ENCODE data around the gene ABCD2.
"Not testable (repeated sequence)": the region's sequence is repeated elsewhere in the genome, so short reads cannot be mapped to it uniquely, and the experiment has no call there.

Gene ABCD2

DNA sequence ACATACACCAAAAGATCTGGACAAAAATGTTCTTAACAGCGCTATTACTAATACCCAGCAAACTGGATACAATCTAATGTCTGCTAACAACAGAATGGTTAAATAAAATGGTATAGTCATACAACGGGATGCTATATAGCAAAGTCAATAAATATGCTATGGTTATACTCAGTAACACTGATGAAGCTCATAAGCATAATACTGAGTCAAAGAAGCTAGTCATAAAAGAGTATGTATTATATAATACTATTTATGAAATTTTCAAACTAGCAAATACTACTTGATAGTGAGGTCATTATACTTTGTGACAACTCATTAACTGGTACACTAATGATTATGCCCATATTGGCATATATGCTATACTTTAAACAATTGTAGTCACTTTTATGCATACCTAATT is 7.4 kb downstream of the ABCD2 start:
- DNase-seq (ENCODE audit: low read depth) = no peak

DNA sequence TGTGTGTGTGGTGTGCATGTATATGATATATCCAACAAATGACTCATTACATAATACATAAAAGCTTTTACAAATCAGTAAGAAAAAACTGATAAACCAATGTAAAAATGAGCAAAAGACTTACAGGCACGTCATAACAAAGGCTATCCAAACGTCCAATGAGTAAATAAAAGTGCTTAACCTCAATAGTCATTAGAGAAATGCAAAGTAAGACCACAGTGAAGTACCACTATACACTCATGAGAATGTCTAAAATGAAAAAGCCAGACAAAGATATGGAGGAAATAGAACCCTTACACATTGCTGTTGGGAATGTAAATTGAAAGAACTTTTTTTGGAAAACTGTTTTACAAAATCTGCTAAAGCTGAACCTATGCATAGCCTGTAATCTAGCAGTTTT is 7.8 kb downstream of the ABCD2 start:
- DNase-seq (ENCODE audit: low read depth) = no peak

DNA sequence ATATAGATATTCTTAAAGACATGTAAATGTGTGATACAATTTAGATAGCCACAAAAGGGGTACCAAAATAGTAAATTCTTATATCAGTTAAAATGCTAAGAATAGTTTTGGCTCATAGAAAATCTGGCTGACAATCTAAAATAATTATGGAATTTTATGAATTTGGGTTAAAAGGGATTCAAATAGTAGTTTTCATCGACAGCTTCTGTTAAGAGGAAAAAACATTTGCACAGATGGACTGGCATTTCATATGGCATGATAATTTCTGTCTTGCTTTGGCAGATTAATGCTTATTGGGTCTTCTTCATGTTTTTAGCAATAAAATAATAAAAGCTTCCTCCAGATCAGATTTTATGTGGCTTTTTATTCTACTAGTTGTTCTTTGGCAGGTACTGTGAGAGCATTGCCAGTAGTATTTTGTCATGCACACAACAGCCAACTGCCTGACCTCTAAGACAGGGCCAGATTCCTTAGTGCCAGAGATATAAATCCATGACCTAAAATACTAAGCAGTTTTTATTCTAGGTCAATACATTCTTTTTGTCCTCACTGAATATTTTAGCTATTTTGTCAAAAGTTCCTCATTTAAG is 9.1 kb downstream of the ABCD2 start:
- no peak for DNase-seq (ENCODE audit: low read depth)

DNA sequence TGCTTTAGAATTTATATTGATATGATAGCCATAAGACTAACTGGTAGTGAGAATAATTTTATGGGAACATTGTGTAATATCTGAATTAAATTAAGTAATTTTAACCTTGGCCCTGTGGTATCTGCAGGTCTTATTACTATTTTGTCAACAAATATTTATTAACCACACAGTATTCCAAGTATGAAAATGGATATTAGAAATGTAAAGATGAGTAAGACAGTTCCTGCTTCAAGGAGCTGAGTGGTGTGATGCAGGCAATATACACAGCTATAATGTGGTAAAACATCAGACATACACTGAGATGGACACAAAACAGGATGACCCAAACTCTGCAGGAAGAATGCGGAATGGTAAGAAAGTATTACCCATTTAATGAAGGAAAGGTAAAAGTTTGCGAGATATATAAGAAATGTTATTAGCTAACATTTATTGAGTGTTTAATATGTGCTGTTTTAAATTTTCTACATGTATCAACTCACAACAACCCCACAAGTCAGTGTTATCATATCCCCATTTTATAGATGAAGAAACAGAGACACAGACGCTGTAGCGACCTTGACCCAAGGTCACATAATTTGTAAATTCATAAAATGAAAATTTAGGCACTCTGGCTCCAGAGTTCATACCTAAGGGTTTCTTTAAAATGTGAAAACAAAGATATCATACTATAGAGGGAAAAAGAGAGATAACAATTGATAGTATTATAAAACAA is 12.7 kb downstream of the ABCD2 start:
- no peak for DNase-seq (ENCODE audit: low read depth)

DNA sequence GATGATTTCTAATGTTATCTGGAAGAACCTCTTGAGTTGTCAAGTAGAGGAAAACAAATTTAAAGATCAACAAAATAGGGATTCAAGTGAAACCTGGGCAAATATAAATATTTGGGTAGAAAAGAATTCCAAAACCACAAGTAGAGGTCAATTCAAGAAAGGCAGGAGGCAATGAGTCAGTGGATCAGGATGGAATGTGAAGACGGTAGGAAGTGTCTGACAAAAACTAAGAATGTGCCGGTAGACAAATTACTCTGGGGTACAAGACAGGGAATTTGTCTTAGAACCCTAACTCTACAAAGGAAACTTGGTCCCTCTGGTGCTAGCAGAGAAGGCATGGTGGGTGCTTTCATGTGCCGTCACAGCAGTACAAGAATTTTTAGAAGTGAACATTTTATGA is 13.6 kb downstream of the ABCD2 start:
- no peak for DNase-seq (ENCODE audit: low read depth)

DNA sequence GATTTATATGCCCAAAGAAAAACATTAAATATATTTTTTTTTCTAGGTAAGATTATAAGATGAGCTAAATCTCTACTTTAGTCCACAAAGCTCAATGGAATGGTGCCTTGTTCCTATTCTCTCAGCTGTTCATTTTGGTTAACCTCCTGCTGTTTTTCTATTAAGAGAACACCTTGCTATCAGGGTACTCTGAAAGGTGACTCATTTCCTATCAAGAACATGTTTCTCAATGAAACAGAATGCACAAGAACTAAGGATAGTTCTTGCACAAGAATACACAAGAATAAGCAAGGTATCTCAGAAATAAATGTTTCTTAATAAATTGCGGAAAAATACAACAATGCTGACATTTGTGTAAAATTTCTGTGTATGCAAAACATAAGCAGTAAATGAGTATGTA is 14.1 kb downstream of the ABCD2 start:
- no peak for DNase-seq (ENCODE audit: low read depth)

DNA sequence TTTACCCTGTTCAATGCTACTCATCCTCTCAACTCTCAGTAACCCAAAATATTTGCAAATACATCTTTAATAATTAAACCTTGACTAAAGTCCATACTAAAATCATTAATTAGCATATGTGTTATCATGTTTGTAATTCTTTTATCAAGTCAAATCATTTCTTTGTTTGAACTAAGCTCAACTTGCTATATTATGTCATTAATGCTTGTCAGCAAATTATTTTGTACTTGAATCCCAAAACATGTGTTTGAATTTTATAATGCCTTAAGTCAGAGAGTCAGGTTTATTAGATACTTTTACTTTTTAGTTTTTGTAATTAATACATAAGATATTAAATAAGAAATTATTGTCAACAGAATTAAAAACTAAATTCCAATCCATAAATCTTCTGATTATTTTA is 16.5 kb downstream of the ABCD2 start:
- no peak for DNase-seq (ENCODE audit: low read depth)

DNA sequence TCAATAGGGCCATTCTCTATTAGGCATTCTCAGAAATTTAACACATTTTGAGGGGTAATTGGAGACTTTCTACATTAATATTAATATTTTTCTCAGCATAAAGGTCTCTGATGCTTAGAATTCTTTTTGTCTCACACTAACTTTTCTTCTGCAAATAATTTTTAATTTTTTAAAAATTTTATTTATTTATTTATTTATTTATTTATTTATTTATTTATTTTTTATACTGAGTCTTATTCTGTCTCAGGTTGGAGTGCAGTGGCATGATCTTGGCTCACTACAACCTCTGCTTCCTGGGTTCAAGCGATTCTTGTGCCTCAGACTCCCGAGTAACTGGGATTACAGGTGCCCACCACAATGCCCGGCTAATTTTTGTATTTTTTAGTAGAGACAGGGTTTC is 17.7 kb downstream of the ABCD2 start:
- not testable (repeated sequence) for DNase-seq (ENCODE audit: low read depth)

DNA sequence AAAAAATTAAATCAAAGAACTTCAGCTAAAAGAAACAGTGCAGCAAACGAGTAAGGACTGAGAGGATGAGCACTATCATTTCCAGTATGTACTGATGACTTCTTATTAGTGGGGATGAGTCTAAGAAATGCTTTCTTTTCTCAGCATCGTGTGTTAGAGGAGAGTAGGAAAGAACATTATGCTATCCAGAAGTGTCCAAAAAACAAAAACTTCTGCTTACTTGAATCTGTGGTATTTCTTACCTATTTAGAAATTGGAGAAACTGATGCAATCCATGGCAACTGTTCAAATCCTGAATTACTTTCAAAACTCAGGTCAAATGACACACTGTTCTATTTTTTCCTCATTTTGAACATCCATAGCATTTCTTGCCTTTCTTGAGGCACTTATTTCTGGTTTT is 23.7 kb downstream of the ABCD2 start:
- DNase-seq (ENCODE audit: low read depth) = no peak

DNA sequence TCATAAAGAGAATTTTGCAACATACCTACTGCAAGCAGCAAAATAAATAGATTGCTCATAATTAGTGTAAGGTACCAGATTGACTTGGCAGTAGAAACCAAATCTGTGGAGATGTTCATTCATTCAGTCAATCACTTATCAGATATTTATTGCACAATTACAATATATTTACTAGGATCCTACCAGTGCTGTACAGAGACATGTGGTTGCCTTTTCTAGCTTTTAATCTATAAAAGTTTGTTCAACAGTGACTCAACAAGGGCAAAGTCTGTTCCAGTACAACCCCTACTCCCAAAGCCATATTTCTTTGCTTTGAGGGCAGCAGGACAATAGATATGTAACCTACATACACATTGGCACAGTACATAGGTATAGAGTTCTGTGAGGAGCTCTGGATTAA is 27.3 kb downstream of the ABCD2 start:
- no peak for DNase-seq (ENCODE audit: low read depth)

DNA sequence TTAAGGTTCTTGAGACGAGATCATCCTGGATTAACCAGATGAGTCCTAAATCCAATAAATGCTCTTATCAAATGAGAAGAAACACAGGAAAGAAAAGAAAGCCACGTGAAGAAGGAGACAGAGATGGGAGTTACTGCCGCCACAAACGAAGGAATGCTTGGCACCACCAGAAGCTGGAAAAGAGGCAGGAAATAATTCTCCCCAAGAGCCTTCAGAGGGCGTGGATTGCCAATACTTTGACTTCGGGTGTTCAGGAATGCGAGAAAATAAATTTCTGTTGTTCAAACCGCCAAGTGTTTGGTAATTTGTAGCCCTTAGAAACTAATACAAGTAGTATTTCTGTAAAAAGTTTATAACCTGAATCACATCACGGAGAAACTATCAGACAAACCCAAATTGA is 31.3 kb downstream of the ABCD2 start:
- DNase-seq (ENCODE audit: low read depth) = no peak

DNA sequence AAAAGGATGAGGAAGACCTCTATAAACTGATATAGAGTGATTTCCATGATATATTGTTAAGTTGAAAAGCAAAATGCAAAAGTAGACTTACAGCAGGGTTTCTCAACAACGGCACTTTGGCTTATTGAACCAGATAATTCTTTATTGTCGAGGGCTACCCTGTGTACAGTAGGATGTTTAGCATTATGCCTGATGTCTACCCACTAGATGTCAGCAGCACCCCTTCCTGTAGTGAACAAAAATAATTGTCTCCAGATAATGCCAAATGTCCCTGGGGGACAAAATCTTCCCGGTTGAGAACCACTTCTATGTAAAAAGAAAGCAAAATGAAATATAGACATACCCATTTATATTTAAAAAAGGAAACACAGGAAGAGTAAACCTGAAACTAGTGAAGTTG is 32.4 kb downstream of the ABCD2 start:
- DNase-seq (ENCODE audit: low read depth) = no peak

DNA sequence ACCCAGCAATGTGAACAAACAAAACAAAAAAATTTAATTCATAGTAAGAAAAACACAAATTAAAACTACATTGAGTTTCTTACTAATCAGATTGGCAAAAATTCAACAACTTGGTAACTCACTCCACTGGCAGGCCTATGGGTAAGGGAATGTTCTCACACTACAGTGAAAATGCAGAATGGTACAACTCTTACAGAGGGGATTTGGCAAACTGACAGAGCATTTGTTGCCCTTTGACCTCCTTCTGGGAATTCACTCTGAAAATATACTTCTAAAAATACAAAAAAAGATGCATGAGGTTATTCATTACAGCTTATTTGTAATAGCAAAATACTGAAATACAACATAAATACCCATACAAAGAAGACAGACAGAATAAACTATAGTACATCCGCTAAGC is 32.8 kb downstream of the ABCD2 start:
- no peak for DNase-seq (ENCODE audit: low read depth)

DNA sequence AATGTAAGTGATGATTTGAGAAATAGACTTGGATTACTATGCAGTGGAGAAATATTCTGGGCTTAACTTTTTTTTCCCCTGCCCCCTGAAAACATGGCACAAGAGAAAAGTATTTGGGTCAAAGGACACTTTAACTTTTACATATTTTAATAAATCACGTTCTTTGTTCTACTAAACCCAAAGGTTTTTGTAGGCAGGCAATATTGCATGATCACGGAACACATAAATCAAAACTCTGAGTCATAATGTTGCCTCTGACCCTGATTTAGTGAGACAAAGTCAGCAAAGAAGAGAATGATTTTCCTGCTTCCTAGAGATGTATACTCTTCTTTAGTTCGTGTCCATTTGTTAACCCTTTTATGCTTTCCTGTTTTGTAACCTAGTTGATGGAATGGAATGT is 38.0 kb downstream of the ABCD2 start:
- DNase-seq (ENCODE audit: low read depth) = no peak

DNA sequence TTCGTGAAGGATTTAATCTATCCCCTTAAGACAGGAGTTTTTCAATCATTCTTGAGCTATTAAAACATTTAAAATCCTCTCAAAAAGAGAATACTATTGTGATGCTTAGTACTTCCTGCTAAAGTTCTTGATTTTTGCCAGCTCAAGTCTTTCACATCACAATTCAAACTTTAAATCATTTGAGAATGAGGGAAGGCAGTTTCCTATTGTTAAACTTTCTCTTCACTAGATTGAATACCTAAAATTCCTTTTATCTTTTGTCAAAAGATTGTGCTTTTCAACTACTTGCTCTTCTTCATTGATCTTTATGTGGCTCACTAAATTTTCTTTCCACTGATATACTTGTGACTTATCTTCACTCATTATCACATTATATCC is 44.1 kb downstream of the ABCD2 start:
- DNase-seq (ENCODE audit: low read depth) = no peak

DNA sequence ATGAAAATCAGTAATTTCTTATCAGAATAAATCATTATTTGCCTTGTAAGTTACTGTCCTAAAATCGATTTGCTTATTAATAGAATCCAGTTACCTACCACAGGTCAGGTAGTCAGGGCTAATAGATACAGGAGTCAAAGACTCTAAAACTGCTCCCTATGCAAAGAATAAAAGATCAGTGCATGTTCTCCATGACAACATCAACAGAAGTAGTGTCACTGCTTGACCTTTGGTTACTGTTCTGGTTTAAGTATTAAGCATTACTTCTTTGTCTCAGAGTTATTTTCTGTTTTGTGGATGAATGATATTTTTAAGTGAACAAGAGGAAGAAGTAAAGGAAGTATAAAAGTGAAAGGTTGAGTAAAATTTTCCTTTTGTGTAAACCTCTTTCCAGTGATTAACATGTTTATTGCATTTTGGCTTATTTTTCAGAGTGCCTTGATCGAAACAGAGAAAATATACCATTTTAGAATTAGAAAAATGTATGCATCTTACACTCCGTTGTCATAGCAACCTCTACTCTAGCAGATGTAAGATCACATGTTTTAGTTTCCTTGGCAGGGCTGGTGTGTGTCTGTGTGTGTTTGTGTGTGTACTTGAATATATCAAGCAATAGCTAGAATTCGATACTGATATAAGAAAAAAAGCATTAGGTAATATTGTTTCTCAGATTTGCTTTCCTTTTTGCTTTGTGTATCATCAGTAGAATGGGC is 44.7 kb downstream of the ABCD2 start:
- DNase-seq (ENCODE audit: low read depth) = no peak

DNA sequence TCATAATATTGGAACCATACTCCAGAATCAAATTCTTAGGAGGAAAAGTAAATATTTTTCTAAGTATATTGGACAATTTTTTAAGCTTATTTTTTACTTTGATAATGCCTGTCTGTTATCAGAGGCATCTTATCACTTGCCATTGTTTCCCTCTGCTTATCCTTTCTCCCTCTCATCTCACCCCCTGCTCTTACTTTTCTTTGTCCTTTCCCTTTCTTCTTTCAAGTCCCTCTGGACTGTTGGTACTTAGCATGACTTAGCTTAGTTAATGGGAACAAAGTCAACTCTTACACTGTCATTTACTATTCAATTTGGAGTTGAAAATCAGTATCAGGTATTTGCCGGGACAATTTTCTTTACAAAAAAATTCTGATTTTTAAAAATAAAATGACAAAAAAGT is 45.2 kb downstream of the ABCD2 start:
- no peak for DNase-seq (ENCODE audit: low read depth)

DNA sequence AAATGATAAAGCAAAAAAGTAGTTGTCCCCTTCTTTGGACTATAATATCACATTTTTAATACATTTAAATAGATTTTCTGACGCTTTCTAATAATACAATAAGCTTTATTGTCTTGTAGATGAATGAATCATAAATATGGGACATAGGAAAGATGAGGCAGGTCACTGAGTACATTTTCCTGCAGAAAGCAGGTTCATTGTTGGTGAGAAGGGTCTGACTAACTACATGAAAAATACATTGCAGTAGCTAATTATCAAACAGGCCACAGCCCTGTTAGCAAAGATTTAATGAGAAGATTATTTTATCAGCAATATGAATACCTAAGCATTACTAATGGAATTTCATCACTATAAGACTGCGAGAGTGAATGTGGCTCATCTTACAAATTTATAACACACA is 45.6 kb downstream of the ABCD2 start:
- no peak for DNase-seq (ENCODE audit: low read depth)

DNA sequence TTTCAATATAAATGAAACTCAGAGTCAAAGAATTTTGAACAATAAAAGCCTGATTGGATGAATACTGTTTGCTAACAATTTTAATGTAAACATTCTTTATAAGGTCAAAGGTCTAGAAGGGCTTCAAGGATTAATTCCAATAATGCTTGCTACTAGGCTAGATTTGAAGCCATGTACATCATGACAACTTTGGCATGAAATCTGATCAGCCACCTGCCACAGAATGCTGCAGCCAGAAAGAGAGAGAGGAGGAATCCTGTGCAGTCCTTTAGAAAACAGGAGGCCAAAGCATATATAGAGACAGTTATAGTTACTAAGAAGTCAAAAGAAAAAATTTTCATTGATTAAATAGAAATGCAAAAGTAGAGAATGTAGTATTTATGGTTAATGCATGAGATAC is 47.1 kb downstream of the ABCD2 start:
- DNase-seq (ENCODE audit: low read depth) = no peak

DNA sequence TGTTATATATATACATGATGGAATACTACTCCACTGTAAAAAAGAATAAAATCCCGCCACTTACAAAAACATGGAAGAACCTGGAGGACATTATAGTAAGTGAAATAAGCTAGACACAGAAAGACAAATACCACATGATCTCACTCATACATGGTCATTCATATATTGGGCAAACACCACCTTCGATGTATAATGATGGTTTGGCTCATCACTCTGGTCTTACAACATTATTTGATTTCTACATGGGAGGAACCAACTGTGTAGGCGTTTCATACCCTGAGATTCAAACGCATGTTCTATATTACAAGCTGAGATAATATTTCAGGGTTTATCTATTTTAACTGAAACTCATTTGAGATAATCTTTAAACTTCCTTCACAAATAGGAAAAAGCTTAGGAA is 48.3 kb downstream of the ABCD2 start:
- no peak for DNase-seq (ENCODE audit: low read depth)

DNA sequence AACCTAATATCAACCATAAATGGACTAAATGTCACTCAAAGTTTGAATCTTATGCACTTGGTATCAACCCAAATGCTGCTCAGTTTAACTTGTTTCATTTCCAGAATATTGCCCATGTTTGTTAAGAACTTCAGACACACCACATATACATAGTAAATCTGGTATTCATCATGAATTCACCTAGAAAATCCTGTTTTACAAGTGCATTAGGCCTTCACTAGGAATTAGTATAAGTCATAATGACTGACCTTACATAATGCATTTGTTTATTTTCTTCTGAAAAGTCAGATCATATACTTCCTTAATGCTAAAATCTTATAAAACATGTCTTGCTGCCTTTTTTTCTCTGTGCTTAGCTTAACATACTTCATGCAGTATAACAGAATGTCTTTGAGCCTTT is 66.1 kb downstream of the ABCD2 start:
- DNase-seq (ENCODE audit: low read depth) = no peak

DNA sequence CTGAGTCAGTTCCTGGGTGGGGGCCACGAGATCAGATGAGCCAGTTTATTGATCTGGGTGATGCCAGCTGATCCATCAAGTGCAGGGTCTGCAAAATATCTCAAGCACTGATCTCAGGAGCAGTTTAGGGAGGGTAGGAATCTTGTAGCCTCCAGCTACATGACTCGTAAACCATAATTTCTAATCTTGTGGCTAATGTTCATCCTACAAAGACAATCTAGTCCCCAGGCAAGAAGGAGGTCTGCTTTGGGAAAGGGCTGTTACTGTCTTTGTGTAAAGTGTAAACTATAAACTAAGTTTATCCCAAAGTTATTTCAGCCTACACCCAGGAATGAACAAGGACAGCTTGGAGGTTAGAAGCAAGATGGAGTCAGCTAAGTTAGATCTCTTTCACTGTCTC is 75.4 kb downstream of the ABCD2 start:
- DNase-seq (ENCODE audit: low read depth) = not testable (repeated sequence)

DNA sequence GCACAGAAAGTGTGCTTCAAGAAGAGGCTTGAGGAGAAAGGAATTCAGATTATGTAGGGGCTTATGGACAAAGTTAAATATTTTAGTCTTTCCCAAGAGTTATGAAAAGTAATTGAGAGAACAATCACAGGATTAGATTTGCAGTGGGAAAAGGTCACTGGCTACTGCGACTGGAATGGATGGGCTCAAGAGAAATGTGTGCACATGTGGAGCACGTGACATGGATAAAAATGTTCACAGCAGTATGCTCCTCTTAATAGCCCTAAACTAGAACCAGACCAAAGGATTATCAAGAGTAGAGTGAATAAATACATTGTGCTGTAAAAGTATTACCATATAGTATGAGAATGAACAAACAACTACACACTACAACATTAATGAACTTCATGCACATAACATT is 78.1 kb downstream of the ABCD2 start:
- no peak for DNase-seq (ENCODE audit: low read depth)

DNA sequence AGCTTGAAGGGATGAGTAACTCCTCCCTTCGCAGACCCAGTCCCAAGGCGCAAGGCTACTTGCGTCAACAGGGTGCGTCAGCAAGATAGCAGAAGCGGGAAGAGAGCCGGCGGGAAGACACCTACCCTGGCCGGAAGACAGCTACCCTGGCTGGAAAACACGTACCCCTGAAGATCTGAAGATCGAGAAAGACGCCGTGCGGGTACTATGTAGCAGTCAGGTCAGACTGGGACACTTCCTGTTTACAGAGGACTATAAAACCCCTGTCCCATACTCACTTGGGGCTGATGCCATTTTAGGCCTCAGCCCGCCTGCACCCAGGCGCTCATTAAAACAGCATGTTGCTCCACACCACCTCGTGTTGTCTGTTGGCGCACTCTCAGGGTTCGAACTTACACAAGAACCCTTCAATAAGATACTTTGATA is 80.9 kb downstream of the ABCD2 start:
- no peak for DNase-seq (ENCODE audit: low read depth)

Measured in stimulated activated CD8-positive, alpha-beta memory T cell treated with anti-CD3 and anti-CD28 coated beads, Interleukin-15, amount 100 ng/mL, for 24 hours (primary cell).